ENCODE measurements around the gene ZFP42.

Gene ZFP42

GRCh38 chr4:187983746-187984145, 11.8 kb upstream of the ZFP42 start:
- Histone ChIP-seq H3K27ac (ENCODE audit: low read length) (no peak overlapping the region), H4K20me1 (ENCODE audit: insufficient read depth, low read length) (no peaks in the 10 kb centered on the region), H2AFZ (ENCODE audit: low read length) (no peak overlapping the region), H3K27me3 (replicated peaks; ENCODE audit: insufficient read depth, low read length) (no peaks in the 10 kb centered on the region), H3K4me3 (ENCODE audit: low read length) (no peak overlapping the region), H3K4me2 (ENCODE audit: low read depth, low read length) (no peak overlapping the region), H3K9ac (ENCODE audit: low read length) (no peak overlapping the region), H3K9me2 (replicated peaks; ENCODE audit: insufficient read depth, low read length) (no peaks in the 10 kb centered on the region), H3K36me3 (replicated peaks; ENCODE audit: insufficient read depth, low read length) (no peaks in the 10 kb centered on the region), H3F3A (ENCODE audit: insufficient read depth, low read length) (no peaks in the 10 kb centered on the region), H3K9me3 (replicated peaks; ENCODE audit: insufficient read depth, low read length) (no peaks in the 10 kb centered on the region; the same call in 1 of the 2 replicates), H3K79me2 (ENCODE audit: low read length) (no peaks in the 10 kb centered on the region), H3K4me1 (ENCODE audit: low read length) (no peaks in the 10 kb centered on the region)
- TF ChIP-seq, protein P1, sequence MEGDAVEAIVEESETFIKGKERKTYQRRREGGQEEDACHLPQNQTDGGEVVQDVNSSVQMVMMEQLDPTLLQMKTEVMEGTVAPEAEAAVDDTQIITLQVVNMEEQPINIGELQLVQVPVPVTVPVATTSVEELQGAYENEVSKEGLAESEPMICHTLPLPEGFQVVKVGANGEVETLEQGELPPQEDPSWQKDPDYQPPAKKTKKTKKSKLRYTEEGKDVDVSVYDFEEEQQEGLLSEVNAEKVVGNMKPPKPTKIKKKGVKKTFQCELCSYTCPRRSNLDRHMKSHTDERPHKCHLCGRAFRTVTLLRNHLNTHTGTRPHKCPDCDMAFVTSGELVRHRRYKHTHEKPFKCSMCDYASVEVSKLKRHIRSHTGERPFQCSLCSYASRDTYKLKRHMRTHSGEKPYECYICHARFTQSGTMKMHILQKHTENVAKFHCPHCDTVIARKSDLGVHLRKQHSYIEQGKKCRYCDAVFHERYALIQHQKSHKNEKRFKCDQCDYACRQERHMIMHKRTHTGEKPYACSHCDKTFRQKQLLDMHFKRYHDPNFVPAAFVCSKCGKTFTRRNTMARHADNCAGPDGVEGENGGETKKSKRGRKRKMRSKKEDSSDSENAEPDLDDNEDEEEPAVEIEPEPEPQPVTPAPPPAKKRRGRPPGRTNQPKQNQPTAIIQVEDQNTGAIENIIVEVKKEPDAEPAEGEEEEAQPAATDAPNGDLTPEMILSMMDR (IDR thresholded peaks at IDR 0.05; ENCODE audit: low read length), result no peak
- TF ChIP-seq EZH2phosphoT487 (IDR thresholded peaks at IDR 0.05; ENCODE audit: low read length), result no peak
- no peak for TF ChIP-seq EZH2 (optimal IDR thresholded peaks at IDR 0.05; ENCODE audit: low read depth, low read length)
- no peak for DNase-seq

- Histone ChIP-seq H3K79me2 (ENCODE audit: low read length) (no peaks in the 10 kb centered on the region), H3K4me3 (ENCODE audit: low read length) (no peak overlapping the region), H3K27me3 (replicated peaks; ENCODE audit: insufficient read depth, low read length) (no peaks in the 10 kb centered on the region), H3K27ac (ENCODE audit: low read length) (no peak overlapping the region), H3K9me2 (replicated peaks; ENCODE audit: insufficient read depth, low read length) (no peaks in the 10 kb centered on the region), H4K20me1 (ENCODE audit: insufficient read depth, low read length) (no peaks in the 10 kb centered on the region), H3F3A (ENCODE audit: insufficient read depth, low read length) (no peaks in the 10 kb centered on the region), H3K36me3 (replicated peaks; ENCODE audit: insufficient read depth, low read length) (no peaks in the 10 kb centered on the region), H2AFZ (ENCODE audit: low read length) (no peak overlapping the region), H3K4me2 (ENCODE audit: low read depth, low read length) (no peak overlapping the region), H3K9ac (ENCODE audit: low read length) (no peak overlapping the region), H3K9me3 (replicated peaks; ENCODE audit: insufficient read depth, low read length) (no peaks in the 10 kb centered on the region), H3K4me1 (ENCODE audit: low read length) (no peaks in the 10 kb centered on the region)
- TF ChIP-seq EZH2phosphoT487 (IDR thresholded peaks at IDR 0.05; ENCODE audit: low read length) (no peak), EZH2 (optimal IDR thresholded peaks at IDR 0.05; ENCODE audit: low read depth, low read length) (no peak)
- TF ChIP-seq, protein P1 (IDR thresholded peaks at IDR 0.05; ENCODE audit: low read length), result no peak
- no peak for DNase-seq
Observed at GRCh38 chr4:187992971-187993370, 2.6 kb upstream of the ZFP42 start.

- Histone ChIP-seq H3K79me2 (ENCODE audit: low read length) (no peaks in the 10 kb centered on the region), H4K20me1 (ENCODE audit: insufficient read depth, low read length) (no peaks in the 10 kb centered on the region), H3K9ac (ENCODE audit: low read length) (no peak overlapping the region), H3K27ac (ENCODE audit: low read length) (no peak overlapping the region), H3K4me2 (ENCODE audit: low read depth, low read length) (no peak overlapping the region), H3F3A (ENCODE audit: insufficient read depth, low read length) (no peaks in the 10 kb centered on the region), H3K36me3 (replicated peaks; ENCODE audit: insufficient read depth, low read length) (no peaks in the 10 kb centered on the region), H3K9me2 (replicated peaks; ENCODE audit: insufficient read depth, low read length) (no peaks in the 10 kb centered on the region), H3K4me1 (ENCODE audit: low read length) (no peaks in the 10 kb centered on the region), H3K9me3 (replicated peaks; ENCODE audit: insufficient read depth, low read length) (no peaks in the 10 kb centered on the region), H3K27me3 (replicated peaks; ENCODE audit: insufficient read depth, low read length) (no peaks in the 10 kb centered on the region), H2AFZ (ENCODE audit: low read length) (no peak overlapping the region), H3K4me3 (ENCODE audit: low read length) (no peak overlapping the region)
- no peak for TF ChIP-seq EZH2phosphoT487 (IDR thresholded peaks at IDR 0.05; ENCODE audit: low read length)
- TF ChIP-seq, protein P1 (IDR thresholded peaks at IDR 0.05; ENCODE audit: low read length), result peak; percentile 11; the same call in 1 of the 2 replicates
- no peak for DNase-seq
Observed at GRCh38 chr4:187993827-187994226, 1.7 kb upstream of the ZFP42 start.
